Astrocyte (in vitro differentiated cells and primary cell): ENCODE measurements around the gene TRIM63. TPM values are rescaled to one million over a fixed set of nuclear protein-coding genes. Genes with fewer than 3 reads are reported as not detected.

Experiments used
- DNase-seq: peaks from one replicate; pipeline ENCODE4 v3.0.0-alpha.2; 2010; ENCODE audit warnings: low read depth
- FAIRE-seq: peaks from 2 replicates; lab custom pipeline; 2011; peaks lifted over from hg19 to GRCh38; lab: Jason Lieb, UNC
- H2AFZ ChIP-seq: 2 replicates; pipeline ENCODE4 v1.6.0; 2012; ENCODE audit warnings: low read depth, low read length, inconsistent platforms
- H3K27ac ChIP-seq: 2 replicates; pipeline ENCODE4 v1.5.1; 2011; ENCODE audit warnings: low read depth, low read length, inconsistent platforms
- H3K27me3 ChIP-seq: 2 replicates; pipeline ENCODE4 v1.6.0; 2011; ENCODE audit warnings: low read length, inconsistent platforms; ENCODE audit not compliant: insufficient read depth
- H3K36me3 ChIP-seq: 2 replicates; pipeline ENCODE4 v1.5.1; 2011; ENCODE audit warnings: low read length, inconsistent platforms; ENCODE audit not compliant: insufficient read depth
- H3K4me1 ChIP-seq: 2 replicates; pipeline ENCODE4 v1.5.1; 2011; ENCODE audit warnings: low read length, inconsistent platforms; ENCODE audit not compliant: insufficient read depth
- H3K4me2 ChIP-seq: 2 replicates; pipeline ENCODE4 v1.6.0; 2012; ENCODE audit warnings: low read length, inconsistent platforms
- H3K4me3 ChIP-seq: 2 replicates; pipeline ENCODE4 v1.5.1; 2011; ENCODE audit warnings: low read depth, mild to moderate bottlenecking, low read length, inconsistent platforms; ENCODE audit not compliant: insufficient read depth
- H3K79me2 ChIP-seq: 2 replicates; pipeline ENCODE4 v1.6.0; 2012; ENCODE audit warnings: mild to moderate bottlenecking, low read length, inconsistent platforms; ENCODE audit not compliant: insufficient read depth
- H3K9ac ChIP-seq: 2 replicates; pipeline ENCODE4 v1.6.0; 2012; ENCODE audit warnings: mild to moderate bottlenecking, low read length, inconsistent platforms
- H3K9me3 ChIP-seq: 2 replicates; pipeline ENCODE4 v1.5.1; 2012; ENCODE audit warnings: low read depth, mild to moderate bottlenecking, low read length, inconsistent platforms; ENCODE audit not compliant: insufficient read depth
- H4K20me1 ChIP-seq: 2 replicates; pipeline ENCODE4 v1.6.0; 2012; ENCODE audit warnings: low read length, inconsistent platforms; ENCODE audit not compliant: insufficient read depth
- H3K27ac Mint-ChIP-seq: one replicate; pipeline ENCODE4 v1.8.0; 2021; ENCODE audit warnings: mild to moderate bottlenecking, mixed read lengths; ENCODE audit not compliant: unreplicated experiment
- H3K27me3 Mint-ChIP-seq: one replicate; pipeline ENCODE4 v1.8.0; 2021; ENCODE audit warnings: low read depth, mixed read lengths; ENCODE audit not compliant: unreplicated experiment
- H3K36me3 Mint-ChIP-seq: one replicate; pipeline ENCODE4 v1.8.0; 2021; ENCODE audit warnings: low read depth, mixed read lengths; ENCODE audit not compliant: unreplicated experiment
- H3K4me1 Mint-ChIP-seq: one replicate; pipeline ENCODE4 v1.8.0; 2021; ENCODE audit warnings: low read depth, mixed read lengths; ENCODE audit not compliant: unreplicated experiment
- H3K4me3 Mint-ChIP-seq: one replicate; pipeline ENCODE4 v1.8.0; 2021; ENCODE audit warnings: mild to moderate bottlenecking, moderate library complexity, mixed read lengths; ENCODE audit not compliant: unreplicated experiment
- H3K9me3 Mint-ChIP-seq: one replicate; pipeline ENCODE4 v1.8.0; 2021; ENCODE audit warnings: mild to moderate bottlenecking, mixed read lengths; ENCODE audit not compliant: unreplicated experiment
- CTCF ChIP-seq: IDR thresholded peaks from 2 replicates; pipeline ENCODE4 v1.5.1; 2011; ENCODE audit warnings: low read depth, mild to moderate bottlenecking, inconsistent platforms, low read length, moderate library complexity; ENCODE audit not compliant: insufficient read depth
- EZH2 ChIP-seq: IDR thresholded peaks from 2 replicates; pipeline ENCODE4 v1.6.1; 2012; ENCODE audit warnings: mild to moderate bottlenecking, low read length, inconsistent platforms; ENCODE audit not compliant: insufficient read depth
- total RNA-seq: library from RNA; stranded (reverse); gene quantifications from 2 replicates; pipeline ENCODE4 v1.2.1, GENCODE V29; 2021

The TRIM63 gene
- total RNA-seq, 1 donor from 2014 or later, result not detected

GRCh38 chr1:26078286-26079177 is 11.1 kb upstream of the TRIM63 start:
- Histone ChIP-seq H2AFZ (no peak overlapping the region), H4K20me1 (no peaks in the 10 kb centered on the region), H3K4me3 (no peak overlapping the region), H3K79me2 (no peaks in the 10 kb centered on the region), H3K9ac (no peak overlapping the region), H3K4me1 (no peaks in the 10 kb centered on the region), H3K27ac (no peak overlapping the region), H3K9me3 (no peaks in the 10 kb centered on the region), H3K4me2 (no peak overlapping the region), H3K27me3 (peaks cover 8% of the 10 kb centered on the region), H3K36me3 (no peaks in the 10 kb centered on the region)
- no peak overlapping the region for H3K4me3 Mint-ChIP-seq
- peaks cover 27% of the 10 kb centered on the region for H3K27me3 Mint-ChIP-seq
- TF ChIP-seq EZH2 (no peak), CTCF (no peak)
- H3K4me1 Mint-ChIP-seq, result no peaks in the 10 kb centered on the region
- no peaks in the 10 kb centered on the region for H3K9me3 Mint-ChIP-seq
- no peak for FAIRE-seq
- no peak overlapping the region for H3K27ac Mint-ChIP-seq
- DNase-seq, result no peak
- no peaks in the 10 kb centered on the region for H3K36me3 Mint-ChIP-seq

- Mint-ChIP-seq H3K4me1 (no peaks in the 10 kb centered on the region), H3K36me3 (no peaks in the 10 kb centered on the region), H3K4me3 (no peak overlapping the region), H3K27me3 (peaks cover 33% of the 10 kb centered on the region), H3K9me3 (no peaks in the 10 kb centered on the region), H3K27ac (no peak overlapping the region)
- no peaks in the 10 kb centered on the region for H3K36me3 ChIP-seq
- DNase-seq, result no peak
- H3K9ac ChIP-seq, result no peak overlapping the region
- H3K4me3 ChIP-seq, result no peak overlapping the region
- H3K4me2 ChIP-seq, result no peak overlapping the region
- no peak for FAIRE-seq
- no peaks in the 10 kb centered on the region for H3K9me3 ChIP-seq
- no peaks in the 10 kb centered on the region for H3K79me2 ChIP-seq
- H3K4me1 ChIP-seq, result no peaks in the 10 kb centered on the region
- no peak overlapping the region for H3K27ac ChIP-seq
- H2AFZ ChIP-seq, result no peak overlapping the region
- no peak for TF ChIP-seq EZH2
- no peak for TF ChIP-seq CTCF
- no peaks in the 10 kb centered on the region for H4K20me1 ChIP-seq
- peaks cover 15% of the 10 kb centered on the region for H3K27me3 ChIP-seq
Measured at GRCh38 chr1:26077524-26077923, 10.1 kb upstream of the TRIM63 start.
